ENCODE measurements around the gene SMO.
"Not testable (repeated sequence)": the region's sequence is repeated elsewhere in the genome, so short reads cannot be mapped to it uniquely, and the experiment has no call there.

Gene SMO

GRCh38 chr7:129169686-129170440, 18.6 kb upstream of the SMO start:
- H3K4me3 ChIP-seq = peak overlapping the region; percentile 76
- H3K27ac ChIP-seq = no peak overlapping the region
- no peak for DNase-seq (ENCODE audit: low spot score)
- no peak for TF ChIP-seq CTCF (IDR thresholded peaks at IDR 0.05)

- no peak for TF ChIP-seq CTCF (IDR thresholded peaks at IDR 0.05)
- H3K4me3 ChIP-seq = no peak overlapping the region
- no peak overlapping the region for H3K27ac ChIP-seq
- no peak for DNase-seq (ENCODE audit: low spot score)
Measured at GRCh38 chr7:129170441-129171021, 17.9 kb upstream of the SMO start.

GRCh38 chr7:129173861-129174260, 14.6 kb upstream of the SMO start:
- not testable (repeated sequence) for H3K4me3 ChIP-seq; H3K27ac ChIP-seq; DNase-seq (ENCODE audit: low spot score)

GRCh38 chr7:129176916-129177710, 11.3 kb upstream of the SMO start:
- no peak for DNase-seq (ENCODE audit: low spot score)
- H3K27ac ChIP-seq = no peak overlapping the region
- TF ChIP-seq CTCF (IDR thresholded peaks at IDR 0.05) = no peak
- no peak overlapping the region for H3K4me3 ChIP-seq

GRCh38 chr7:129184981-129185670, 3.3 kb upstream of the SMO start:
- Histone ChIP-seq H3K27ac (no peak overlapping the region), H3K4me3 (no peak overlapping the region)
- TF ChIP-seq CTCF (IDR thresholded peaks at IDR 0.05) = no peak
- no peak for DNase-seq (ENCODE audit: low spot score)

- no peak for TF ChIP-seq CTCF (IDR thresholded peaks at IDR 0.05)
- no peak overlapping the region for H3K4me3 ChIP-seq
- no peak overlapping the region for H3K27ac ChIP-seq
- no peak for DNase-seq (ENCODE audit: low spot score)
Measured at GRCh38 chr7:129186749-129187260, 1.6 kb upstream of the SMO start.
